HepG2 (cell line): ENCODE data around the gene RPL21.

Experiments
- ARHGAP35 ChIP-seq: sonication (generic); formaldehyde crosslinking; IDR thresholded peaks from 2 replicates; pipeline ENCODE4 v1.9.0; 2022; ENCODE audit warnings: mild to moderate bottlenecking, inconsistent platforms, moderate library complexity, missing genetic modification reagents, borderline replicate concordance
- RFX5 ChIP-seq: IDR thresholded peaks from 2 replicates; pipeline ENCODE4 v1.6.1; 2011; ENCODE audit warnings: low read depth, low read length, improper control_type of control experiment
- RFXAP ChIP-seq: sonication (generic); formaldehyde crosslinking; IDR thresholded peaks from 2 replicates; pipeline ENCODE4 v1.4.0; 2020; ENCODE audit warnings: missing genetic modification reagents, borderline replicate concordance
- ZBTB38 ChIP-seq: sonication (generic); formaldehyde crosslinking; IDR thresholded peaks from 2 replicates; pipeline ENCODE4 v1.5.1; 2020; ENCODE audit warnings: mild to moderate bottlenecking, missing genetic modification reagents
- ZNF670 ChIP-seq: sonication (generic); formaldehyde crosslinking; IDR thresholded peaks from 2 replicates; pipeline ENCODE4 v1.8.0; 2022; ENCODE audit warnings: mild to moderate bottlenecking, missing genetic modification reagents, borderline replicate concordance

DNA sequence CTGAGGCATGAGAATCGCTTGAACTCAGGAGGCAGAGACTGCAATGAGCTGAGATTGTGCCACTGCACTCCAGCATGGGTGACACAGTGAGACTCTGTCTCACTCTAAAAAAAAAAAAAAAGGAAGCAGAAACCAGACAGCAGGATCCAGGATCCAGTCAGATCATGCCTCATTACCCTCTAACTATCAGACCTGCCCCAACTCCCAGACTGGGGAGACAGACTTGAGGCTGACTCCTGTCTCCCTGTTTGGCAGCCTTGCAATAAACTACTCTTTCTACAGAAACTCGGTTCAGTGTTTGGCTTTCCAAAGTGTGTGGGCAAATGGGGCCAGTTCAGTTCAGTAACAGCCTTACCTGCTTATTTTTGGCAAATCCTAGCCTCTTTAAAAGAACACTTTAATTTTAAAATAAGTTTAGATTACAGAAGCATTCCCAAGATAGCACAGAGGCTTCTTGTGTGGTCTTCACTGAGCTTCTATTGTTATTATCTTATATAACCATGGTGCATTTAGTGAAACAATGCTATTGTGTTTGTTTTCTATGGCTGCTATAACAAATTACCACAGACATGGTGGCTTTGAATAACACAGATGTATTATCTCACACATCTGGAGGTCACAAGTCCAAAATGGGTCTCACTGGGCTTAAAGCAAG, 37.8 kb downstream of the RPL21 start:
- TF ChIP-seq ARHGAP35 = no peak
- no peak for TF ChIP-seq RFX5
- no peak for TF ChIP-seq ZBTB38 (CRISPR knock-in tag)
- TF ChIP-seq RFXAP (CRISPR knock-in tag) = no peak
- no peak for TF ChIP-seq ZNF670 (CRISPR knock-in tag)
